Measurements from ENCODE around the gene SARS1.

Gene SARS1

GRCh38 chr1:109266965-109267364, 53.2 kb downstream of the SARS1 start:
- Histone ChIP-seq H3K9ac (ENCODE audit: low read depth, low read length) (no peak overlapping the region), H2AFZ (ENCODE audit: low read depth, low read length) (no peak overlapping the region), H3K27ac (ENCODE audit: low read length) (no peak overlapping the region), H3K4me1 (ENCODE audit: insufficient read depth, low read length) (no peaks in the 10 kb centered on the region), H3K4me3 (ENCODE audit: low read depth in 1 of 2, low read length in 2 of 2) (no peak overlapping the region), H4K20me1 (ENCODE audit: insufficient read depth, low read length) (no peaks in the 10 kb centered on the region), H3K9me3 (ENCODE audit: insufficient read depth, low read length, severe bottlenecking) (no peaks in the 10 kb centered on the region), H3K4me2 (ENCODE audit: insufficient read depth, low read length) (no peak overlapping the region), H3K79me2 (ENCODE audit: insufficient read depth, low read length) (no peaks in the 10 kb centered on the region), H3K27me3 (ENCODE audit: insufficient read depth, low read length, poor library complexity) (no peaks in the 10 kb centered on the region), H3K36me3 (ENCODE audit: insufficient read depth, low read length) (no peaks in the 10 kb centered on the region; the same call in 1 of the 2 replicates)
- TF ChIP-seq CTCF (IDR thresholded peaks at IDR 0.05; ENCODE audit: borderline replicate concordance, extremely low read depth, low read length, poor library complexity, severe bottlenecking) (no peak), EZH2 (IDR thresholded peaks at IDR 0.05; ENCODE audit: borderline replicate concordance, low read depth, low read length, severe bottlenecking) (no peak)
- no peak for ATAC-seq (ENCODE audit: insufficient read depth, low read depth)
- no peak for DNase-seq

DNA sequence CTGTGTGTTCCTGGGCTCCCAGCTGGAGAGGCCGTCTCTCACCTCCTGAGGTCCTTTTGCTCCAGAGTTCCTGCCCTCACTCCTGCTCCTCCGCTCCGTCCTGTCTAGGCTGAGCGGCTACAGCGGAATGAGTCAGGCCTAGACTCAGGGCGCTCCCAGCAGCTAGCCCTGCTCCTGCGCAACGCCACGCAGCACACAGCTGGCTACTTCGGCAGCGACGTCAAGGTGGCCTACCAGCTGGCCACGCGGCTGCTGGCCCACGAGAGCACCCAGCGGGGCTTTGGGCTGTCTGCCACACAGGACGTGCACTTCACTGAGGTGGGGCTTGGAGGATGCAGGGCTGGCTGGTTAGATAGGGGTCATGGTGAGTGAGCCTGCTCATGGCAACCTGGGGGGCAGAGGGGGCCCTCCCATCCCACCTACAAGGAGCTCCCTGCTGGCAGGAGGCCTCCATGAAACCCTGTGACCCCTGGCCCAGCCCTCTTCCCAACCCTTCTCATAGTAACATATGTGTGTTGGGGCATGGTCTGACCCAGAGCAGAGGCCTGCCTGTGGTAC, 54.1 kb downstream of the SARS1 start:
- H3K27ac ChIP-seq (ENCODE audit: low read length): no peak overlapping the region
- H3K9ac ChIP-seq (ENCODE audit: low read depth, low read length): no peak overlapping the region
- no peak overlapping the region for H3K4me2 ChIP-seq (ENCODE audit: insufficient read depth, low read length)
- no peaks in the 10 kb centered on the region for H3K4me1 ChIP-seq (ENCODE audit: insufficient read depth, low read length)
- TF ChIP-seq EZH2 (IDR thresholded peaks at IDR 0.05; ENCODE audit: borderline replicate concordance, low read depth, low read length, severe bottlenecking): no peak
- no peak for TF ChIP-seq CTCF (IDR thresholded peaks at IDR 0.05; ENCODE audit: borderline replicate concordance, extremely low read depth, low read length, poor library complexity, severe bottlenecking)
- H3K27me3 ChIP-seq (ENCODE audit: insufficient read depth, low read length, poor library complexity): no peaks in the 10 kb centered on the region
- no peaks in the 10 kb centered on the region for H4K20me1 ChIP-seq (ENCODE audit: insufficient read depth, low read length)
- ATAC-seq (ENCODE audit: insufficient read depth, low read depth) (no peak), DNase-seq (no peak)
- H3K4me3 ChIP-seq (ENCODE audit: low read depth in 1 of 2, low read length in 2 of 2): no peak overlapping the region
- H3K9me3 ChIP-seq (ENCODE audit: insufficient read depth, low read length, severe bottlenecking): no peaks in the 10 kb centered on the region
- no peaks in the 10 kb centered on the region; the same call in 1 of the 2 replicates for H3K36me3 ChIP-seq (ENCODE audit: insufficient read depth, low read length)
- no peak overlapping the region for H2AFZ ChIP-seq (ENCODE audit: low read depth, low read length)
- no peaks in the 10 kb centered on the region for H3K79me2 ChIP-seq (ENCODE audit: insufficient read depth, low read length)

DNA sequence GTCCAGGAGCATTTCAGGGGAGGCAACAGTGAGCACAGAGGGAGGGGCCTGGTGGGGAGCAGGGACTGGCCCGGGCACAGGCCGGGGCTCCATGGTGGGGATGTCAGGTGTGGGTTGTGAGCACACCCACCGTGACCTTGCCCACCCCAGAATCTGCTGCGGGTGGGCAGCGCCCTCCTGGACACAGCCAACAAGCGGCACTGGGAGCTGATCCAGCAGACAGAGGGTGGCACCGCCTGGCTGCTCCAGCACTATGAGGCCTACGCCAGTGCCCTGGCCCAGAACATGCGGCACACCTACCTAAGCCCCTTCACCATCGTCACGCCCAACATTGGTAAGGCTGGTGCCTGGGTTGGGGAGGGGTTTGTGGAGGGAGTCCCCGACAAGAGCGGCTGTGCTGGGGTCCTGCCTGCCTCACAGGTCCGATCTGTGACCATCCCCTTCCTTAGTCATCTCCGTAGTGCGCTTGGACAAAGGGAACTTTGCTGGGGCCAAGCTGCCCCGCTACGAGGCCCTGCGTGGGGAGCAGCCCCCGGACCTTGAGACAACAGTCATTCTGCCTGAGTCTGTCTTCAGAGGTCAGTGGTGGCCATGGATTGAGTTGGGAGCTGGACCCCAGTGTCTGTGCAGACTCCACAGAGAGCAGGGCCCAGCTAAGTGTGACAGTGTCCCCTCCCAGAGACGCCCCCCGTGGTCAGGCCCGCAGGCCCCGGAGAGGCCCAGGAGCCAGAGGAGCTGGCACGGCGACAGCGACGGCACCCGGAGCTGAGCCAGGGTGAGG, 54.9 kb downstream of the SARS1 start:
- Histone ChIP-seq H3K4me1 (ENCODE audit: insufficient read depth, low read length) (no peaks in the 10 kb centered on the region), H3K9ac (ENCODE audit: low read depth, low read length) (no peak overlapping the region), H3K27me3 (ENCODE audit: insufficient read depth, low read length, poor library complexity) (no peaks in the 10 kb centered on the region), H3K79me2 (ENCODE audit: insufficient read depth, low read length) (no peaks in the 10 kb centered on the region), H3K36me3 (ENCODE audit: insufficient read depth, low read length) (no peaks in the 10 kb centered on the region; the same call in 1 of the 2 replicates), H3K4me3 (ENCODE audit: low read depth in 1 of 2, low read length in 2 of 2) (no peak overlapping the region), H4K20me1 (ENCODE audit: insufficient read depth, low read length) (no peaks in the 10 kb centered on the region), H2AFZ (ENCODE audit: low read depth, low read length) (no peak overlapping the region), H3K27ac (ENCODE audit: low read length) (no peak overlapping the region), H3K4me2 (ENCODE audit: insufficient read depth, low read length) (no peak overlapping the region), H3K9me3 (ENCODE audit: insufficient read depth, low read length, severe bottlenecking) (no peaks in the 10 kb centered on the region)
- no peak for TF ChIP-seq EZH2 (IDR thresholded peaks at IDR 0.05; ENCODE audit: borderline replicate concordance, low read depth, low read length, severe bottlenecking)
- DNase-seq (no peak), ATAC-seq (ENCODE audit: insufficient read depth, low read depth) (no peak)

DNA sequence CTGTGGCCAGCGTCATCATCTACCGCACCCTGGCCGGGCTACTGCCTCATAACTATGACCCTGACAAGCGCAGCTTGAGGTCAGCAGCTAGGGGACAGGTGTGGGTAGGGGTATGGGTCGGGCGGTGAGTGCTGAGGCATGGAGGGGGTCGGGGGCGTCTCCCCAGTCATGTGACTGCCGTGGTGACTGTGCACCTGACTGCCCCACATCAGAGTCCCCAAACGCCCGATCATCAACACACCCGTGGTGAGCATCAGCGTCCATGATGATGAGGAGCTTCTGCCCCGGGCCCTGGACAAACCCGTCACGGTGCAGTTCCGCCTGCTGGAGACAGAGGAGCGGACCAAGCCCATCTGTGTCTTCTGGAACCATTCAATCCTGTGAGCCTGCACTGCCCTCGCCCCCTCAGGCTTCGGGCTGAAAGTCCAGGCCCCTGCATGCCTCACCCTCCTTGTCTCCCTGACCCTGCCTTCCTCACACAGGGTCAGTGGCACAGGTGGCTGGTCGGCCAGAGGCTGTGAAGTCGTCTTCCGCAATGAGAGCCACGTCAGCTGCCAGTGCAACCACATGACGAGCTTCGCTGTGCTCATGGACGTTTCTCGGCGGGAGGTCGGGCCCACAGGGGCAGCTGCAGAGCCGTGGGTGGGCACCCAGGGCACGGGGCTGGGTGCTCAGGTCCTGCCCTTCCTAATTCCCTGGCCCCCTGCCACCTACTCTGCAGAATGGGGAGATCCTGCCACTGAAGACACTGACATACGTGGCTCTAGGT, 55.7 kb downstream of the SARS1 start:
- Histone ChIP-seq H3K79me2 (ENCODE audit: insufficient read depth, low read length) (no peaks in the 10 kb centered on the region), H2AFZ (ENCODE audit: low read depth, low read length) (no peak overlapping the region), H3K36me3 (ENCODE audit: insufficient read depth, low read length) (no peaks in the 10 kb centered on the region; the same call in 1 of the 2 replicates), H3K27me3 (ENCODE audit: insufficient read depth, low read length, poor library complexity) (no peaks in the 10 kb centered on the region), H3K27ac (ENCODE audit: low read length) (no peak overlapping the region), H3K4me2 (ENCODE audit: insufficient read depth, low read length) (no peak overlapping the region), H3K4me1 (ENCODE audit: insufficient read depth, low read length) (no peaks in the 10 kb centered on the region), H4K20me1 (ENCODE audit: insufficient read depth, low read length) (no peaks in the 10 kb centered on the region), H3K4me3 (ENCODE audit: low read depth in 1 of 2, low read length in 2 of 2) (no peak overlapping the region), H3K9me3 (ENCODE audit: insufficient read depth, low read length, severe bottlenecking) (no peaks in the 10 kb centered on the region), H3K9ac (ENCODE audit: low read depth, low read length) (no peak overlapping the region)
- ATAC-seq (ENCODE audit: insufficient read depth, low read depth): no peak
- no peak for TF ChIP-seq EZH2 (IDR thresholded peaks at IDR 0.05; ENCODE audit: borderline replicate concordance, low read depth, low read length, severe bottlenecking)
- TF ChIP-seq CTCF (IDR thresholded peaks at IDR 0.05; ENCODE audit: borderline replicate concordance, extremely low read depth, low read length, poor library complexity, severe bottlenecking): no peak
- no peak for DNase-seq

Data from DND-41 (cell line).